H9 (cell line): ENCODE results near the gene EPHA4. TPM values are rescaled to one million over a fixed set of nuclear protein-coding genes. Genes with fewer than 3 reads are reported as not detected.

ENCODE experiments used
- DNase-seq: peaks from one replicate; pipeline ENCODE4 v3.0.0-alpha.2; 2017
- H2AFZ ChIP-seq: one replicate; pipeline ENCODE4 v1.6.1; 2013; ENCODE audit warnings: mild to moderate bottlenecking, low read length, control low read depth, moderate library complexity
- H2AK5ac ChIP-seq: 2 replicates; pipeline ENCODE4 v1.6.1; 2013; ENCODE audit warnings: low read length, control low read depth, mixed read lengths; ENCODE audit not compliant: insufficient read length
- H2BK120ac ChIP-seq: one replicate; pipeline ENCODE4 v1.6.1; 2013; ENCODE audit warnings: low read depth, mild to moderate bottlenecking, low read length, control low read depth, inconsistent platforms; ENCODE audit not compliant: poor library complexity, severe bottlenecking
- H2BK12ac ChIP-seq: 2 replicates; pipeline ENCODE4 v1.6.1; 2013; ENCODE audit warnings: low read length, control low read depth, mixed read lengths, low read depth; ENCODE audit not compliant: insufficient read length
- H2BK15ac ChIP-seq: 2 replicates; pipeline ENCODE4 v1.6.1; 2013; ENCODE audit warnings: low read depth, low read length, control low read depth
- H2BK20ac ChIP-seq: one replicate; pipeline ENCODE4 v1.6.1; 2013; ENCODE audit warnings: low read depth, mild to moderate bottlenecking, low read length, control low read depth, inconsistent platforms; ENCODE audit not compliant: poor library complexity, severe bottlenecking
- H2BK5ac ChIP-seq: 2 replicates; pipeline ENCODE4 v1.6.1; 2013; ENCODE audit warnings: low read length, control low read depth, mixed read lengths; ENCODE audit not compliant: insufficient read length
- H3K14ac ChIP-seq: 2 replicates; pipeline ENCODE4 v1.6.1; 2013; ENCODE audit warnings: low read length, control low read depth; ENCODE audit not compliant: insufficient read depth
- H3K18ac ChIP-seq: 2 replicates; pipeline ENCODE4 v1.6.1; 2013; ENCODE audit warnings: low read depth, mild to moderate bottlenecking, mixed read lengths, low read length, control low read depth; ENCODE audit not compliant: insufficient read length
- H3K23ac ChIP-seq: 2 replicates; pipeline ENCODE4 v1.6.1; 2013; ENCODE audit warnings: low read length, control low read depth, mixed read lengths, low read depth; ENCODE audit not compliant: insufficient read length
- H3K23me2 ChIP-seq: 2 replicates; pipeline ENCODE4 v1.6.1; 2013; ENCODE audit warnings: low read depth, mild to moderate bottlenecking, mixed read lengths, low read length, control low read depth; ENCODE audit not compliant: insufficient read length, poor library complexity, severe bottlenecking
- H3K27ac ChIP-seq: 2 replicates; pipeline ENCODE4 v1.5.1; 2013; ENCODE audit warnings: low read length, control low read depth, mixed read lengths, low read depth; ENCODE audit not compliant: insufficient read length
- H3K27me3 ChIP-seq: 2 replicates; pipeline ENCODE4 v1.6.1; 2013; ENCODE audit warnings: low read length, control low read depth, inconsistent platforms; ENCODE audit not compliant: insufficient read depth
- H3K4ac ChIP-seq: 2 replicates; pipeline ENCODE4 v1.6.1; 2013; ENCODE audit warnings: low read depth, mild to moderate bottlenecking, control low read depth, inconsistent platforms, low read length, moderate library complexity
- H3K4me1 ChIP-seq: 2 replicates; pipeline ENCODE4 v1.6.1; 2013; ENCODE audit warnings: low read length, control low read depth, inconsistent platforms; ENCODE audit not compliant: insufficient read depth
- H3K4me2 ChIP-seq: 2 replicates; pipeline ENCODE4 v1.6.1; 2013; ENCODE audit warnings: low read length, control low read depth, mixed read lengths; ENCODE audit not compliant: insufficient read length, insufficient read depth
- H3K56ac ChIP-seq: 2 replicates; pipeline ENCODE4 v1.6.1; 2013; ENCODE audit warnings: low read depth, mild to moderate bottlenecking, mixed read lengths, low read length, control low read depth; ENCODE audit not compliant: insufficient read length
- H3K79me1 ChIP-seq: 2 replicates; pipeline ENCODE4 v1.6.1; 2013; ENCODE audit warnings: low read depth, mild to moderate bottlenecking, moderate library complexity, low read length, control low read depth, inconsistent platforms; ENCODE audit not compliant: insufficient read depth, poor library complexity, severe bottlenecking
- H3K79me2 ChIP-seq: 2 replicates; pipeline ENCODE4 v1.6.1; 2013; ENCODE audit warnings: low read length, control low read depth, inconsistent platforms; ENCODE audit not compliant: insufficient read depth
- H3K9ac ChIP-seq: 2 replicates; pipeline ENCODE4 v1.6.1; 2013; ENCODE audit warnings: low read length, control low read depth, mixed read lengths; ENCODE audit not compliant: insufficient read length; ENCODE audit errors: extremely low read depth
- H3K9me3 ChIP-seq: one replicate; pipeline ENCODE4 v1.6.1; 2013; ENCODE audit warnings: low read depth, low read length, inconsistent platforms; ENCODE audit not compliant: control insufficient read depth
- H3T11ph ChIP-seq: one replicate; pipeline ENCODE4 v1.6.1; 2013; ENCODE audit warnings: mild to moderate bottlenecking, low read length, control low read depth, inconsistent platforms
- H4K20me1 ChIP-seq: one replicate; pipeline ENCODE4 v1.6.1; 2013; ENCODE audit not compliant: control insufficient read depth, insufficient read length, insufficient read depth
- H4K5ac ChIP-seq: 2 replicates; pipeline ENCODE4 v1.6.1; 2013; ENCODE audit warnings: low read depth, mild to moderate bottlenecking, mixed read lengths, low read length, control low read depth; ENCODE audit not compliant: insufficient read length
- H4K8ac ChIP-seq: replicated peaks from 2 replicates; pipeline ENCODE4 v1.6.1; 2013; ENCODE audit warnings: low read length, control low read depth, mixed read lengths, low read depth; ENCODE audit not compliant: insufficient read length
- H4K91ac ChIP-seq: 2 replicates; pipeline ENCODE4 v1.6.1; 2013; ENCODE audit warnings: low read depth, mild to moderate bottlenecking, moderate library complexity, mixed read lengths, low read length, control low read depth; ENCODE audit not compliant: insufficient read length
- H3K27ac Mint-ChIP-seq, 3 experiments: 2 replicates in 2 of 3; 3 replicates in 1 of 3; pipeline ENCODE4 v1.8.0; 2020 to 2021; ENCODE audit warnings: mixed read lengths in 3 of 3, mild to moderate bottlenecking in 1 of 3, moderate library complexity in 1 of 3
- H3K27me3 Mint-ChIP-seq: 2 replicates; pipeline ENCODE4 v1.8.0; 2021; ENCODE audit warnings: low read depth, mild to moderate bottlenecking, moderate library complexity, mixed read lengths
- H3K36me3 Mint-ChIP-seq, 3 experiments: 2 replicates in 2 of 3; 3 replicates in 1 of 3; pipeline ENCODE4 v1.8.0; 2020 to 2021; ENCODE audit warnings: low read depth in 3 of 3, mixed read lengths in 3 of 3; ENCODE audit not compliant: insufficient read depth in 1 of 3
- H3K4me1 Mint-ChIP-seq, 2 experiments: 2 replicates each; pipeline ENCODE4 v1.8.0; 2020; ENCODE audit warnings: mixed read lengths in 2 of 2
- H3K4me3 Mint-ChIP-seq, 2 experiments: 2 replicates in 1 of 2; 3 replicates in 1 of 2; pipeline ENCODE4 v1.8.0; 2020 to 2021; ENCODE audit warnings: mild to moderate bottlenecking in 2 of 2, mixed read lengths in 2 of 2, moderate library complexity in 1 of 2
- H3K9me3 Mint-ChIP-seq, 2 experiments: 2 replicates in 1 of 2; 3 replicates in 1 of 2; pipeline ENCODE4 v1.8.0; 2020; ENCODE audit warnings: mild to moderate bottlenecking in 2 of 2, mixed read lengths in 2 of 2, moderate library complexity in 1 of 2
- CTCF ChIP-seq: fragments of 200-600 bp; sonication (generic); conservative IDR thresholded peaks from 3 replicates; pipeline ENCODE4 v1.8.0; 2021; ENCODE audit warnings: antibody characterized with exemption, mild to moderate bottlenecking
- WGBS: extraction: QIAGEN DNeasy Blood & Tissue Kit; methylation state at CpG from one replicate; pipeline ENCODE4 v1.1.7; 2013; ENCODE audit warnings: missing lambda C conversion rate, low lambda C conversion rate, mixed read lengths; ENCODE audit not compliant: insufficient read length; ENCODE audit errors: extremely low coverage; 5-methylcytosine and 5-hydroxymethylcytosine counted together
- total RNA-seq: library from RNA; stranded (reverse); gene quantifications from 2 replicates; pipeline ENCODE4 v1.2.1, GENCODE V29; 2021

The EPHA4 gene
- total RNA-seq, 1 experiment from 2014 or later = 25.1 TPM

GRCh38 chr2:221466744-221467143 lies 105.4 kb downstream of the EPHA4 start:
- Histone ChIP-seq H3K56ac (no peak overlapping the region), H4K20me1 (no peaks in the 10 kb centered on the region), H3K4me2 (no peak overlapping the region), H2BK15ac (no peak overlapping the region), H3K79me2 (no peaks in the 10 kb centered on the region; the same call in 1 of the 2 replicates), H3K27me3 (no peaks in the 10 kb centered on the region; the same call in 1 of the 2 replicates), H3T11ph (no peak overlapping the region), H2AK5ac (no peak overlapping the region), H4K5ac (no peak overlapping the region), H3K4ac (no peak overlapping the region), H2AFZ (no peak overlapping the region), H3K79me1 (no peaks in the 10 kb centered on the region), H4K91ac (no peak overlapping the region), H3K18ac (no peak overlapping the region), H3K9ac (no peak overlapping the region), H3K23ac (no peak overlapping the region), H4K8ac (no peak overlapping the region), H2BK12ac (no peak overlapping the region), H3K27ac (no peak overlapping the region), H3K14ac (no peak overlapping the region), H2BK5ac (no peak overlapping the region), H2BK20ac (no peak overlapping the region), H2BK120ac (no peak overlapping the region), H3K4me1 (peaks cover 2% of the 10 kb centered on the region; the same call in 1 of the 2 replicates), H3K23me2 (no peaks in the 10 kb centered on the region), H3K9me3 (no peaks in the 10 kb centered on the region)
- Mint-ChIP-seq H3K4me1 (peaks cover 30 to 54% of the 10 kb centered on the region in 2 experiments), H3K9me3 (no peaks in the 10 kb centered on the region; a peak in 1 of 5 replicates), H3K36me3 (peaks cover 0 to 3% (median 0%) of the 10 kb centered on the region in 3 experiments; a peak in 1 of 7 replicates), H3K27me3 (peaks cover 95% of the 10 kb centered on the region), H3K27ac (no peak overlapping the region), H3K4me3 (no peak overlapping the region)
- TF ChIP-seq CTCF = no peak
- DNase-seq = no peak
- WGBS = no CpG with 5 or more reads among the region's 5 CpGs
